GM12891 (cell line): ENCODE results near the gene TRABD2B.

Source experiments
- POLR2A ChIP-seq: IDR thresholded peaks from 2 replicates; pipeline ENCODE4 v1.6.1; 2011; ENCODE audit warnings: low read depth, low read length, control low read depth
- POLR2AphosphoS5 ChIP-seq: IDR thresholded peaks from 2 replicates; pipeline ENCODE4 v1.6.1; 2011; ENCODE audit warnings: low read depth, low read length, control low read depth

- no peak for TF ChIP-seq POLR2A
- no peak for TF ChIP-seq POLR2AphosphoS5
Observed at GRCh38 chr1:47935163-47935562, 62.0 kb downstream of the TRABD2B start.
